Effector memory CD8-positive, alpha-beta T cell (primary cell): ENCODE measurements around the gene LDLRAD3.

ENCODE experiments used
- ATAC-seq: fragments of 150-1000 bp; cut with Tn5 transposase; replicated peaks from 2 replicates; pipeline ENCODE4 v1.10.0; 2021; ENCODE audit warnings: mild to moderate bottlenecking, moderate library complexity
- DNase-seq, 3 experiments: peaks; one replicate each; pipeline ENCODE4 v3.0.0; 2021
- H3K27ac Mint-ChIP-seq, 2 donors: one replicate each; pipeline ENCODE4 v1.8.0; 2022; ENCODE audit warnings: mild to moderate bottlenecking in 2 of 2, mixed read lengths in 2 of 2, moderate library complexity in 2 of 2
- H3K27me3 Mint-ChIP-seq, 2 donors: one replicate each; pipeline ENCODE4 v1.8.0; 2022; ENCODE audit warnings: mixed read lengths in 2 of 2
- H3K36me3 Mint-ChIP-seq: one replicate; pipeline ENCODE4 v1.8.0; 2022; ENCODE audit warnings: mild to moderate bottlenecking, moderate library complexity, mixed read lengths; ENCODE audit not compliant: insufficient read depth
- H3K4me1 Mint-ChIP-seq, 2 donors: one replicate each; pipeline ENCODE4 v1.8.0; 2022; ENCODE audit warnings: low read depth in 2 of 2, mixed read lengths in 2 of 2
- H3K4me3 Mint-ChIP-seq, 2 donors: one replicate each; pipeline ENCODE4 v1.8.0; 2022; ENCODE audit warnings: mild to moderate bottlenecking in 2 of 2, mixed read lengths in 2 of 2, moderate library complexity in 2 of 2
- H3K9me3 Mint-ChIP-seq, 2 donors: one replicate each; pipeline ENCODE4 v1.8.0; 2022; ENCODE audit warnings: mixed read lengths in 2 of 2

Gene LDLRAD3

DNA sequence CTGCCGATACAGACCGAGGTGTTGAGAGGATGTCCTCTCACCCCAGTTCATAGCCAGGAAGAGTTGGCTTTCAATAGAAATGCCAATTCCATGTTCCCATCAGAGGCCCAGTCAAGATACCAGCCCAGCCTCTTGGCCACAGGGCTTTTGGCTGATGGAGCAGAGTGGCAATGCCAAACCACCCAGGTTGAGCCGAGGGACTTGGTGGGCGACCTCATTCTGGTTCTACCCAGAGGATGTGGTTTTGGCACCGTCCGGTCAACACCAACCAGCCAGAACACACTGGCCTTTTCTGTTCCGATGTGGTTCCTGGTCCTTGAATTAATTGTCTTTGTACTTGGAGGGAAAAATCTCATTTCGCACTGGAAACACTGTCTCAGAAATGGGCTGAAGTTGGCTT, 284.8 kb downstream of the LDLRAD3 start:
- Mint-ChIP-seq H3K9me3 (no peaks in the 10 kb centered on the region), H3K4me1 (no peaks in the 10 kb centered on the region), H3K27me3 (peaks cover 16 to 30% of the 10 kb centered on the region in 2 donors), H3K4me3 (no peak overlapping the region), H3K27ac (no peak overlapping the region), H3K36me3 (no peaks in the 10 kb centered on the region)
- no peak for DNase-seq
- ATAC-seq: no peak

DNA sequence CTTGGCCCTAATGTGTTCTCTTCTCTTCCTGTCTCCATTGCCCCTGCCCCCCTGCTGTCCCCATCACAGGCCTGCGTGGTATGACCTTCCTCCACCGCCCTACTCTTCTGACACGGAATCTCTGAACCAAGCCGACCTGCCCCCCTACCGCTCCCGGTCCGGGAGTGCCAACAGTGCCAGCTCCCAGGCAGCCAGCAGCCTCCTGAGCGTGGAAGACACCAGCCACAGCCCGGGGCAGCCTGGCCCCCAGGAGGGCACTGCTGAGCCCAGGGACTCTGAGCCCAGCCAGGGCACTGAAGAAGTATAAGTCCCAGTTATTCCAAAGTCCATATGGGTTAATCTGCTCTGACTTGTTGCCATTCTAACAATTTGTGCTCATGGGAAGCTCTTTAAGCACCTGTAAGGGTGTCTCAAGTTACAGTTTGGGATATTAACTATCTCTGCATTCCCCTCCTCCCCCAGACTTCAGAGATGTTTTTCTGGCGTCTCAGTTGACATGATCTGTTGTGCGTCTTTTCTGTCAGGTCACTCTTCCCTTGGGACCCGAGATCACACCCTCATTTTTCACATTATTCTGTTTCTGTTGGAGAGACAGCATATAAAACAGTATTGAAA, 285.3 kb downstream of the LDLRAD3 start:
- Mint-ChIP-seq H3K27me3 (peaks cover 16 to 28% of the 10 kb centered on the region in 2 donors), H3K27ac (no peak overlapping the region), H3K4me1 (no peaks in the 10 kb centered on the region), H3K9me3 (no peaks in the 10 kb centered on the region), H3K4me3 (no peak overlapping the region), H3K36me3 (no peaks in the 10 kb centered on the region)
- no peak for DNase-seq
- ATAC-seq: no peak

DNA sequence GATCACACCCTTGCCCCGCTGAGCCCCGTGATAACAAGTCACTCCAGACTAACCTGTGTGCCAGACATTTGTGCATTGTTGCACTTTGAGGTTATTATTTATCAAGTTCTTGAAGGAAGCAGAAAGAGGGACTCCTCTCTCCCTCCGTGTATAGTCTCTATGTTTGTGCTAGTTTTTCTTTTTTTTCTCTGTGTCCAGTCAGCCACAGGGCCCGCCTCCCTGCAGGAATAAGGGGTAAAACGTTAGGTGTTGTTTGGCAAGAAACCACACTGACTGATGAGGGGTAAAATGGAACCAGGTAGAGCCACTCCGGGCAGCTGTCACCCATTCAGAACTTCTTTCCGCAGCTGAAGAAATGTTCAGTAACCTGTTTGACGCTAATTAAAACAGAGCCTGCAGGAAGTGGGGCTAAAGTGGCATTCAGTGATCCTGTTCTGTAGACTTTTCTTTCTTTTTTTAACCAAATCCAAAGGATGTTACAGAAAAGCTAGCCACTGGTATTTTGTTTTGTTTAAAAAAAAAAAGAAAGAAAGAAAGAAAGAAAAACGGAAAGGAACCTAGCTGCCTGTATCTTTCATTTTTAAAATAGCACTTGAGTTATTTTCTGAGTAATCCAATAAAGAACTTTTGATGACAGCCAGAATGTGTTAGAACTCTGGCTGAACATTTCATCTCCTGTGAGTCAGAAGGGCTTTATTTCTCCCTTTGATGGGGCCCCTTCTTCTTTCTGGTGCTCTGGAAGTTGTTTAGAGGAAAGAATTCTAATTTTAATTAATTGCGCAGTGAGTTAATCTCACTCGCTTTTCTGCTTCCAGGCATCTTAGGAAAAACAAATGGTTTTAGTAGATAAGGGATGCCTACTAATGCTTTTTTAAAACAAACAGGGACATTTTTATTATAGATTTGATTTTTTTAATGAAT, 287.2 kb downstream of the LDLRAD3 start:
- no peak overlapping the region for H3K27ac Mint-ChIP-seq
- no peaks in the 10 kb centered on the region for H3K4me1 Mint-ChIP-seq
- ATAC-seq: no peak
- H3K4me3 Mint-ChIP-seq: no peak overlapping the region
- H3K9me3 Mint-ChIP-seq: no peaks in the 10 kb centered on the region
- no peak for DNase-seq
- no peaks in the 10 kb centered on the region for H3K36me3 Mint-ChIP-seq
- peaks cover 16 to 32% of the 10 kb centered on the region in 2 donors for H3K27me3 Mint-ChIP-seq

DNA sequence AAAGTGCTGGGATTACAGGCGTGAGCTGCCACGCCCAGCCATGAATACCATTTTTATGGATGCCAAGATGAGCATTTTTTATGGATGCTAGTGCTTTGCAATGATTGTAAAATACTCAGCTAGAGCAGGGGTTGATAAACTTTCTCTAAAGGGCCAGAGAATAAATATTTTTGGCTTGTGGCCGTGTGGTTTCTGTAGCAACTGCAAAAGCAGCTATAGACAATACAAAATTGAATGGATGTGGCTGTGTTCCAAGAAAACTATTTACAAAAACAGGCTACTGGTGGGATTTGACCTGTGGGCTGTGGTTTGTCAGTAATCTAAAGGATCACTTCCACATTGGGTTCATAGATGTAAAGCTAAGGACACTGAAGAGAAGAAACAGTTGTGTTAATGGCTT, 289.3 kb downstream of the LDLRAD3 start:
- no peak overlapping the region for H3K4me3 Mint-ChIP-seq
- DNase-seq (no peak), ATAC-seq (no peak)
- H3K36me3 Mint-ChIP-seq: no peaks in the 10 kb centered on the region
- H3K27ac Mint-ChIP-seq: no peak overlapping the region
- peaks cover 25 to 44% of the 10 kb centered on the region in 2 donors for H3K27me3 Mint-ChIP-seq
- no peaks in the 10 kb centered on the region for H3K9me3 Mint-ChIP-seq
- no peaks in the 10 kb centered on the region for H3K4me1 Mint-ChIP-seq

DNA sequence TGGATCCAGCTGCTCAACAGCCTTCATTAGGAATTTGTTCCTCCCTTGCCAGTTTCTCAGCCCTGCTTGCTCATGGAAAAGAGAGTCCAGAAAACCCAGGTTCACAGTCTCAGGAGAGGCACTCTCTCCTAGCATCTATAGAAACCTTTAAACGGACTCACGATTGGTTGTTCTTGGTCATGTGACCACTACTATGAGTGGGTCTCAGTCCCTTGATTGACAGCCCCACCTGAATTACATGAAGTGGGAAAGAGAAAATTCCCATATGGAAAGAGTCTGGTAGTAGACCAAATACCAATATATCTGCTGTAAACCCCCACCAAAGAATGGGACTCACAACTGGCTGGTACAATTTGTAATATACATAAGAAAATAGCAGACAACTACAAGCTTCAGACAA, 291.0 kb downstream of the LDLRAD3 start:
- no peak for ATAC-seq
- no peaks in the 10 kb centered on the region for H3K4me1 Mint-ChIP-seq
- peaks cover 16 to 33% of the 10 kb centered on the region in 2 donors for H3K27me3 Mint-ChIP-seq
- no peak for DNase-seq
- H3K9me3 Mint-ChIP-seq: no peaks in the 10 kb centered on the region
- H3K27ac Mint-ChIP-seq: no peak overlapping the region
- H3K4me3 Mint-ChIP-seq: no peak overlapping the region
- H3K36me3 Mint-ChIP-seq: no peaks in the 10 kb centered on the region

DNA sequence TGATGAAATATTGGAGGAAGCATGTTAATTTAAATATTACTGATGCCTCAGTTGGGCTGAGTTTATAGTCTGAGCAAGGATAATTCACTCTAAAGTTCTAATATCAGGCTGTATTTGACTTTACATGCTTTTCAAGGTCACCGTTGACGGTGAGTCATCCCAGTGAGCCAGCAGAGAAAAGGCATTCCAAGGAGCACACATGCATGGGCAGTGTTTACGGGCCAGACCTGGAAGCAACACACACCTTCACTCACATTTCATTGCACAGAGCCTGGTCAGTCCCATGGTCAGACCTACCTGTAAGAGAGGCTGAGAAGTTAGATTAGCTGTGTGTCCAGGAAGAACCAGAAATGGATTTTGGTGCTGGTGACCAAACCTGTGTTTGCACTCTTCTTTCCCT, 291.9 kb downstream of the LDLRAD3 start:
- DNase-seq: no peak
- no peak for ATAC-seq
- Mint-ChIP-seq H3K36me3 (no peaks in the 10 kb centered on the region), H3K27me3 (peaks cover 11 to 27% of the 10 kb centered on the region in 2 donors), H3K4me1 (no peaks in the 10 kb centered on the region), H3K4me3 (no peak overlapping the region), H3K27ac (no peak overlapping the region), H3K9me3 (no peaks in the 10 kb centered on the region)

DNA sequence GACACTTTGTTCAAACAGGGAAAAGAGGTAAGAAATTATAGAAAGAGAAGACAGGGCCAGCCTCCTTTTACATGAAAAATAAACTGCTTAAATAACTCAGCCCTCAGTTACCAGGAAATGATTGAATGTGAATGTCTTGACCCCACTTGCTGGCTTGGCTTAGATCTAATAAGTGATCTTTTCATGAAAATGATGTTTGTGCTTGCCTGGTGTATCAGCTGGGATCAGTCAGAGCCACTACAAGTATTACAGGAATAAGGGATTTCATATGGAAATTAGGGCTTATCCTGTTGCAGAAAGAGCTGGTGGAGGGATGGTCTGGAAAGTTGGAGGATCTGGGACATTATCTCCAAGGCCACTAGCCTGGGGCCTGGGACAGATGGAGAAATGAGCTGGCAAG, 293.5 kb downstream of the LDLRAD3 start:
- H3K4me1 Mint-ChIP-seq: no peaks in the 10 kb centered on the region
- no peak for DNase-seq
- no peak for ATAC-seq
- no peak overlapping the region for H3K4me3 Mint-ChIP-seq
- H3K36me3 Mint-ChIP-seq: no peaks in the 10 kb centered on the region
- peaks cover 22 to 40% of the 10 kb centered on the region in 2 donors for H3K27me3 Mint-ChIP-seq
- H3K27ac Mint-ChIP-seq: no peak overlapping the region
- no peaks in the 10 kb centered on the region for H3K9me3 Mint-ChIP-seq

DNA sequence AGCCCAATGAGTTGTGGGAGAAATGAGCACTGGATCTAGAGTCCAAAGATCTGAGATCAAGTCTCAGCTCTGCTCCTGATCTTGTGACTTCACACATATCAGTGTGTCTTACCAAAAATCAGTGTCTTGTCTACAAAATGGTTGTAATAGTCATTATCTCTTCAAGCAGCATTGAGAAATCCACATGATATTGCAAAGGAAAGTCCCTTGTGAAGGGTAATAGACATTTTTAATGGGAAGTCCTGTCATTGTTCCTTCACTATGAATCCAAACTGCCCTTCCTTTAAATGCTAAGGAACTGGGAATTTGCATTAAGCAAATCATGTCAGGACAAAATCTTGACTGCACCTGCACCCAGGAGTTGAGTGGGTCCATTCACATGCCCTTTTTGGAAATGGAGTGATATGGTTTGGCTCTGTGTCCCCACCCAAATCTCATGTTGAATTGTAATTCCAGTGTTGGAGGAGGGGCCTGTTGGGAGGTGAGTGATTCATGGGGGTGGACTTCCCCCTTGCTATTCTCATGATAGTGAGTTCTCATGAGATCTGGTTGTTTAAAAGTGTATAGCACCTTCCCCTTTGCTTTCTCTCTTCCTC, 294.3 kb downstream of the LDLRAD3 start:
- no peak overlapping the region for H3K27ac Mint-ChIP-seq
- no peaks in the 10 kb centered on the region for H3K9me3 Mint-ChIP-seq
- H3K4me1 Mint-ChIP-seq: no peaks in the 10 kb centered on the region
- DNase-seq (no peak), ATAC-seq (no peak)
- peaks cover 28 to 45% of the 10 kb centered on the region in 2 donors for H3K27me3 Mint-ChIP-seq
- no peaks in the 10 kb centered on the region for H3K36me3 Mint-ChIP-seq
- no peak overlapping the region for H3K4me3 Mint-ChIP-seq

DNA sequence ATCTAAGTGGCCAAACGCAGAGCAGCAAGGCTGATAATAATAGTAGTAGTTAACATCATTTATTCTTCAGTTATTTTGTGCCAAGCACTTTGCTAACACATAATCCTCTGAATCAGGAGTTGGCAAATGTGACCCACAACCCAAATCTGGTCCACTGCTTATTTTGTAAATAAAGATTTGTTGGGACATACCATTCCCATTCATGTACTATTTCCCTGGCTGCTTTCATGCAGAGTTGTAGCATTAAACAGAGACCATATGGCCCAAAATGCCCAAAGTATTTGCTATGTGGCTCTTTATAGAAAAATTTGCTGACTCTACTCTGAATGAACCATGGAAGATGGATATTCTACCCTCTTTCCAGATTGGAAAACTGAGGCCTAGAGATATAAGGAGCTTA, 295.0 kb downstream of the LDLRAD3 start:
- Mint-ChIP-seq H3K9me3 (no peaks in the 10 kb centered on the region), H3K27ac (no peak overlapping the region), H3K36me3 (no peaks in the 10 kb centered on the region), H3K4me3 (no peak overlapping the region), H3K27me3 (peaks cover 35 to 53% of the 10 kb centered on the region in 2 donors), H3K4me1 (no peaks in the 10 kb centered on the region)
- ATAC-seq (no peak), DNase-seq (no peak)

DNA sequence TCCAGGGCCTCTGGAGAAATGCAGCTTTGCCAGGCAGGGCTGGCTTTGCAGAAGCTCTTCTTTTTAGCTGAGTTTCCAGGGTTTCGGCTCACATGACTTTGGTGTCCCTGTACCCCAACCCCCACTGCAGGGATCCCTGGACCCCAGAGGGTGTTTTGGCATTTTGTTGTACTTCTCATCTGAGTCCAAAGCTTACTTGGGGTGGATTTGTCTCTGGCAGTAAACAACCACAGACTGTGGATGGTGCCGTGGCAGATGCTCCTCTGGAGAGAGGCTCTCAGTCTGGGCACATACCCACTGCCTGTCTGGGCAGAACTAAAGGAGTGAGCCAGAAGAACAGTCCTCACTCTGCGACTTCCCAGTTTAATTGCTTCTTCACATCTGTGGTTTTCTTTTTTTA, 295.8 kb downstream of the LDLRAD3 start:
- Mint-ChIP-seq H3K27ac (no peak overlapping the region), H3K27me3 (peaks cover 37 to 60% of the 10 kb centered on the region in 2 donors), H3K4me1 (no peaks in the 10 kb centered on the region), H3K36me3 (no peaks in the 10 kb centered on the region), H3K4me3 (no peak overlapping the region), H3K9me3 (no peaks in the 10 kb centered on the region)
- DNase-seq (no peak), ATAC-seq (no peak)

DNA sequence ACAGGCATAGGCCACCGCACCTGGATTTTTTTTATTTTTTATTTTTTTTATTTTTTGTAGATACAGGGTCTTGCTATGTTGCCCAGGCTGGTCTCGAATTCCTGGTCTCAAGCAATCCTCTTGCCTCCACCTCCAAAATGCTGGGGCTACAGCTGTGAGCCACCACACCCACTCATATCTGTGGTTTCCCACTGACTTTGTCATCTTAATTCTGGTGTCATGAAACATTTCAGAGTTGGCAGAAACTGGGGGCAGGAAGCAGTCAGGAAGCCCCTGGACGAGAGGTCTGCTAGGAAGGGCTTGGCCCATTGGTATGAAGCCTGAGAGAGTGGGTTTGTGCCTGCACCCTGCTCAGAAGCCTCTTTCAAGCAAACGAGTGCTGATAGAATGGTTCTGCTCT, 296.3 kb downstream of the LDLRAD3 start:
- H3K4me1 Mint-ChIP-seq: no peaks in the 10 kb centered on the region
- H3K4me3 Mint-ChIP-seq: no peak overlapping the region
- no peak overlapping the region for H3K27ac Mint-ChIP-seq
- H3K27me3 Mint-ChIP-seq: peaks cover 43 to 66% of the 10 kb centered on the region in 2 donors
- DNase-seq (no peak), ATAC-seq (no peak)
- H3K9me3 Mint-ChIP-seq: no peaks in the 10 kb centered on the region
- H3K36me3 Mint-ChIP-seq: no peaks in the 10 kb centered on the region

DNA sequence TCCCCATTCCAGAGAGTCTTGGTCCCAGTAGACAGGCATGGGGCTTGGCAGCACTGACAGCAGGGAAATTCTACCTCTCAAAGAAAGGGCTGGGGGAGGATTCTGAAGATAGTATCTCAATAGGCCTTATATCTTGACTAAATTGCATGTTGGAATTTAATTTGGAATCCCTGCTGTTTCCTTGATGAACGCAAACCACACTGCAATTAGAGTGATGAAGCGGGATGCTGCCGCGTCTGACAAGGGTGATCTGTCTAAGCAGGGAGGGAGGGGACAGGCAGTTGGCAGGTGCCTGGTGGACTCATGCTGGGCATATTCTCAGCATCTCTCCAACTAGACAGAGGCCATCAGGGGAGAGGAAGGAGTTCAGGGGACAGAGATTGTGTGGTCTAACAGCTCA, 296.9 kb downstream of the LDLRAD3 start:
- no peak for ATAC-seq

DNA sequence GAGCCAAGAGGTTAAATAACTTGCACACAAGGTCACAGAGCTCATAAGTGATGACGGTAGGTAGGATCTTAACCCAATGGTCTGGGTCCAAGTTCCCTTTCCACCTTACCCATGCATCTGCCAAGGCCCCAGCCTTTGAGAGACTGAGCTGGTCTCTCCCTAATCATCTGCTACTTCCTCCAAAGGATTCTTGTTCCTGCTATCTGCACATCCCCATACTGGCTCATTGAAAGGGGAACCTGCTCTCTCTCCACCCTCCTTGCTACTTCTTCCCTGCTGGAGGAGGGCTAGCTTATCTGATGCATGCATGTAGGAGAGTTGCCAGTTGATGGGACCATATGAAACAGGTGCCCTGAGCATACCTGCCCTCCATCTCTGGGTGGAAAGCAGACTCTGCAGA, 297.6 kb downstream of the LDLRAD3 start:
- H3K27ac Mint-ChIP-seq: no peak overlapping the region
- no peaks in the 10 kb centered on the region for H3K9me3 Mint-ChIP-seq
- DNase-seq: no peak
- no peak for ATAC-seq
- peaks cover 47 to 66% of the 10 kb centered on the region in 2 donors for H3K27me3 Mint-ChIP-seq
- H3K36me3 Mint-ChIP-seq: no peaks in the 10 kb centered on the region
- H3K4me1 Mint-ChIP-seq: no peaks in the 10 kb centered on the region
- H3K4me3 Mint-ChIP-seq: no peak overlapping the region

More for the DNA sequence above, 296.9 kb downstream of the LDLRAD3 start:
- H3K27ac Mint-ChIP-seq: no peak overlapping the region
- no peaks in the 10 kb centered on the region for H3K36me3 Mint-ChIP-seq
- no peaks in the 10 kb centered on the region for H3K4me1 Mint-ChIP-seq
- no peak for DNase-seq
- H3K4me3 Mint-ChIP-seq: no peak overlapping the region
- H3K9me3 Mint-ChIP-seq: no peaks in the 10 kb centered on the region
- H3K27me3 Mint-ChIP-seq: peaks cover 49 to 70% of the 10 kb centered on the region in 2 donors

DNA sequence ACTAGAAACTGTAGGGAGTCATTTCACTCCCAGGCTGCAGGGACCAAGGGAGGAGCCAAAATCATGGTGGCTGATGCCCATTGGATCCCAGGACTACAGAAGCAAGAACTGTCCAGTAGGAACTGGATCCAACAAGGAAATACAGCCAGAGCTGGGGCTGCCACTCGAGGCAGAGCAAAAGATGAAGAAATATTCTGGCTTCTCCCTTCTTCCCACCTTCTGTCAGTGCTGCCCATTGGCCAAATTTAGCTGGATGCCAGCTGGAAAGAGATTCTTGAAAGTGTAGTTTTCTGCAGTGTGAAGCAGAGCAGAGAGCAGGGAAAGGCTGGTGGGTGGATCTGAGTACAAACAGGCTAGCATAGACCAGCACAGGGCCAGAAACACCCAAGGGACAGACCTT, 299.8 kb downstream of the LDLRAD3 start:
- H3K4me3 Mint-ChIP-seq: no peak overlapping the region
- H3K27me3 Mint-ChIP-seq: peaks cover 61 to 69% of the 10 kb centered on the region in 2 donors
- H3K36me3 Mint-ChIP-seq: no peaks in the 10 kb centered on the region
- no peak for ATAC-seq
- H3K4me1 Mint-ChIP-seq: no peaks in the 10 kb centered on the region
- H3K27ac Mint-ChIP-seq: no peak overlapping the region
- no peak for DNase-seq
- H3K9me3 Mint-ChIP-seq: no peaks in the 10 kb centered on the region
